ENCODE data around the gene ITIH4. TPM values are rescaled to one million over a fixed set of nuclear protein-coding genes. Genes with fewer than 3 reads are reported as not detected.

The ITIH4 gene
- total RNA-seq, 2 experiments from 2014 or later: 35.8 to 40.4 TPM

- no peak overlapping the region for H3K4me3 ChIP-seq (ENCODE audit: low read length)
- no peak for ATAC-seq (ENCODE audit: poor library complexity)
- intact Hi-C loops (cut with DNase I, micrococcal nuclease): no loop called here
- H3K9me3 Mint-ChIP-seq: no peaks in the 10 kb centered on the region
- DNase-seq: no peak
- no peaks in the 10 kb centered on the region for H3K27me3 Mint-ChIP-seq
- H3K27me3 ChIP-seq (ENCODE audit: control insufficient read depth in 1 of 2, insufficient read depth in 2 of 2, low read length in 2 of 2): no peaks in the 10 kb centered on the region
- ChIA-PET POLR2A (no interaction called here), CTCF (no interaction called here)
- no peak for TF ChIP-seq CTCF (IDR thresholded peaks at IDR 0.05)
- no peaks in the 10 kb centered on the region for H3K9me3 ChIP-seq (ENCODE audit: control insufficient read depth in 1 of 2, insufficient read depth in 1 of 2, low read length in 2 of 2)
- peaks cover 19% of the 10 kb centered on the region for H3K36me3 ChIP-seq (ENCODE audit: insufficient read depth, low read length)
- no peak overlapping the region for H3K27ac Mint-ChIP-seq
- H3K4me1 Mint-ChIP-seq (ENCODE audit: low read depth): no peaks in the 10 kb centered on the region
- H3K27ac ChIP-seq (ENCODE audit: low read depth in 1 of 2, low read length in 2 of 2): no peak overlapping the region
- no peaks in the 10 kb centered on the region for H3K4me1 ChIP-seq (ENCODE audit: insufficient read depth, low read length)
- peaks cover 12% of the 10 kb centered on the region for H3K36me3 Mint-ChIP-seq (ENCODE audit: low read depth)
- H3K4me3 Mint-ChIP-seq: no peak overlapping the region
These were observed 1.2 kb upstream of the ITIH4 start for GRCh38 chr3:52831500-52832301.

GRCh38 chr3:52829906-52830463 lies 487 bp downstream of the ITIH4 start:
- CTCF ChIA-PET: no interaction called here
- Mint-ChIP-seq H3K4me1 (ENCODE audit: low read depth) (no peaks in the 10 kb centered on the region), H3K36me3 (ENCODE audit: low read depth) (peaks cover 8% of the 10 kb centered on the region), H3K27ac (no peak overlapping the region), H3K27me3 (no peaks in the 10 kb centered on the region), H3K4me3 (no peak overlapping the region), H3K9me3 (no peaks in the 10 kb centered on the region)
- Histone ChIP-seq H3K9me3 (ENCODE audit: control insufficient read depth in 1 of 2, insufficient read depth in 1 of 2, low read length in 2 of 2) (no peaks in the 10 kb centered on the region), H3K27ac (ENCODE audit: low read depth in 1 of 2, low read length in 2 of 2) (no peak overlapping the region), H3K4me1 (ENCODE audit: insufficient read depth, low read length) (no peaks in the 10 kb centered on the region), H3K4me3 (ENCODE audit: low read length) (no peak overlapping the region), H3K36me3 (ENCODE audit: insufficient read depth, low read length) (peaks cover 5% of the 10 kb centered on the region), H3K27me3 (ENCODE audit: control insufficient read depth in 1 of 2, insufficient read depth in 2 of 2, low read length in 2 of 2) (no peaks in the 10 kb centered on the region)
- TF ChIP-seq CTCF (IDR thresholded peaks at IDR 0.05): no peak
- POLR2A ChIA-PET: no interaction called here
- no peak for ATAC-seq (ENCODE audit: poor library complexity)
- intact Hi-C loops (cut with DNase I, micrococcal nuclease): no loop called here
- no peak for DNase-seq

- Histone ChIP-seq H3K27me3 (ENCODE audit: control insufficient read depth in 1 of 2, insufficient read depth in 2 of 2, low read length in 2 of 2) (no peaks in the 10 kb centered on the region), H3K36me3 (ENCODE audit: insufficient read depth, low read length) (no peaks in the 10 kb centered on the region), H3K27ac (ENCODE audit: low read depth in 1 of 2, low read length in 2 of 2) (no peak overlapping the region), H3K9me3 (ENCODE audit: control insufficient read depth in 1 of 2, insufficient read depth in 1 of 2, low read length in 2 of 2) (no peaks in the 10 kb centered on the region), H3K4me3 (ENCODE audit: low read length) (no peak overlapping the region), H3K4me1 (ENCODE audit: insufficient read depth, low read length) (no peaks in the 10 kb centered on the region)
- intact Hi-C loops (cut with DNase I, micrococcal nuclease): no loop called here
- ChIA-PET CTCF (no interaction called here), POLR2A (no interaction called here)
- DNase-seq (no peak), ATAC-seq (ENCODE audit: poor library complexity) (no peak)
- H3K9me3 Mint-ChIP-seq: no peaks in the 10 kb centered on the region
- TF ChIP-seq CTCF (IDR thresholded peaks at IDR 0.05): no peak
- no peaks in the 10 kb centered on the region for H3K27me3 Mint-ChIP-seq
- H3K36me3 Mint-ChIP-seq (ENCODE audit: low read depth): peaks cover 11% of the 10 kb centered on the region
- H3K4me3 Mint-ChIP-seq: no peak overlapping the region
- no peak overlapping the region for H3K27ac Mint-ChIP-seq
- no peaks in the 10 kb centered on the region for H3K4me1 Mint-ChIP-seq (ENCODE audit: low read depth)
These were observed 990 bp downstream of the ITIH4 start for GRCh38 chr3:52829482-52829881.

All from CD4-positive, alpha-beta T cell (primary cell).